Fibroblast of peridontal ligament (primary cell): ENCODE measurements around the gene JKAMP.

Experiments
- DNase-seq: peaks from one replicate; pipeline ENCODE4 v3.0.0-alpha.2; 2010; ENCODE audit errors: extremely low read depth

Gene JKAMP

DNA sequence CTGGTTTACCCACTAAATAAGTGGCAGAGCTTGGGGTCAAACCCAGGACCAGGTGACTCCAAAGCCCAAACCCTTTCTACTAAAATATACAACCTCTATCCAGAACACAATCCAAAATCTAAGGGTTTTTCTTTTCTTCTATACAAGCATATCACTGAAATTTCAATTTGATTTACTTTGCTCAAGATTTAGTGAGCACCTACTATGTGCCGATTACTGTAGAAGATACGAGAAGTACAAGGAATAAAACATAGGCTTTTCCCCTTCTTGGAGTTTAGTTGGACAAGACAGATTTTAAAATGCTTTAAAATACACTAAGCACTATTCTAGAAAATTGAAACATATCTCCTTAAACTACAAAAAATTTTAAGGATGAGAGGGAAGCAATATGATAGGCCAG is 2.9 kb upstream of the JKAMP start:
- DNase-seq: no peak

- peak; percentile 97 for DNase-seq
Observed at GRCh38 chr14:59481871-59482540, 2.3 kb upstream of the JKAMP start.

DNA sequence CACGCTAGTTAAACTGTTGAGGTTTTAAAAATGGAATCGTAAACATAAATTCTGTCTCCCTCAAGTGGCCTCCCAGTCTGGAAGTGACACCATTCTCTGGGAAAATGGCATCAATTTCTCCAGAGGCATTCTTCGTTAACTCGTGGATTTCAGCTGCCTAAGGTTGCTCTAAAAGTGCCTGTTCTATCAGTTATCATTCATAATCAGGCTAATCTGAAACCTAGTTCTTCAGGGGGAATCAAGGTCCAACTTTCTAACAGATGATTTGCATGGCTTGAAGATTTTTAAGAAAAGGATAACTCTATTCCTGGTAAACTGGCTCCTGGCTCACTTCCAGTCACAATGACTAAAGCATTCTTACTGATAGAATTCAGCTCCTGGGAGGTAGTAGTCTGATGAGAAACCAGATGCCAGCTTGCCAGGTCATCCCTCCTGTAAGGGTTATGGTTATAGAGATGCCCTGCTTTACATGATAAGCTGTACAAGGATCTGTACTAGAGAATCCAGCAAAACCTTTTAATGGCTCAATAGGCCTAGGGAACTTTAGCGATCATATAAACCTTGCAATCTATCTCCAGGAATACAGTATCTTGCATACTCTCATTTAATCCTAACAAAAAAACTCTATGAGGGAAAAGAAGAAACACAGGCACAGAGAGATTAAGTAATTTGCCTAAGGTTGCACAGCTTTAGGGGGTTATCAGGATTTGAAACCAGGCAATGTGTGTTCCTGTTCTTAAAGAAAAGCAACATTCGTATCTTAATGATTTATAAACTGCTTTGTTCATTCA is 1.6 kb upstream of the JKAMP start:
- DNase-seq: peak; percentile 94

GRCh38 chr14:59483363-59483762 is 954 bp upstream of the JKAMP start:
- DNase-seq: peak; percentile 68

- peak; percentile 51 for DNase-seq
Observed at GRCh38 chr14:59484639-59485175, 390 bp downstream of the JKAMP start.

DNA sequence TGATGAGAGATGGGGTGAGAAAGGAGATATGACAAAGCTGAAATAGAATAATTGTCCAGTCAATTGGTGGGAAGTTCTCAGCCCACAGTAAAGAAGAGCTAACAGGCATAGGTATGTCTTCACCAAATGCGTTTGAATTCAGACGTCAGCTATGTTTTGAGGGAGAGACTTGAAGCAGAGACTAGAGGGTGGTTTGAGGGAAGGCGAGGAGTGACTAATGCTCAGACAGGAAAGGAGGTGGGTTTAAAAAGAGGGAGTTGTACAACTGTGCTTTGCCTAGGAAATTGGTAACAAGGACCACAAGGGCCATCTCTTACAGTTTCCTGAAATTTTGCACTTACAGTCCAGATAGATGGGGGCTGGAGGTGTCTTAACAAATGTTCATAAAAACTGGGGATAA is 6.4 kb downstream of the JKAMP start:
- DNase-seq: no peak

DNA sequence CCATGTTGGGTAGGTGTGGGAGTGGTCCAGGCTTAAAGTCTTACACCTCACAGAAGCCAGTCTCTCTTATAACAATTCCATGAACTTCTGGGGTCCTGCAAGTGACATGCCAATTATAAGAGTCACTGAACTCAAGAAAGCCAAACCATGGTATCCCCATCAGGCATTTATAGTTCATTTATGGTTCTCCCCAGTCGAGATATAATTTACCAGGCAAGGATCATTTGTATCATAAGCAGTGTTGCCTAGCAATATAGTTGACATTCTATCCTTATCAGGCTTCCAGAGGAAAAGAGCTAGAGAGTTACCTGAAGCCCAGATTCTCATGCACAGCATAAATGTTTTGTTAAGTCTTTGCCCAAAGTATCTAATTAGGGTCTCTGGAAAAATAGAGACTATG is 8.1 kb downstream of the JKAMP start:
- DNase-seq: no peak

DNA sequence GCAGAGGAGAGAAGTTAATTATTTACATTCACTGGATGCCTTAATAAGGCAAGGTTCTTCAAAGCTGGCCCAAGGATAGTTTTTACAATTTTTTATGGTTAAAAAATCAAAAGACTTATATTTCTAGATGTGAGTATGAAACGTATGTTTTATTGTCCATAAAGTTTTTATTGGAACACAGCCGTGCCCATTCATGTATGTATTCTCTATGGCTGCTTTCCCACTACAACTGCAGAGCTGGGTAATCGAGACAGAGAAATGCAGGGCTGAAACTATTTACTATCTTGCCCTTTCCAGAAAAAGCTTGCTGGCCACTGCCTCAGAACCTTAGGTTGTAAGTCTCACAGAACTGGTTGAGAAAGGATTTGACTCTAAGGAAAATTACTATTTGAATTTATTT is 16.4 kb downstream of the JKAMP start:
- no peak for DNase-seq

DNA sequence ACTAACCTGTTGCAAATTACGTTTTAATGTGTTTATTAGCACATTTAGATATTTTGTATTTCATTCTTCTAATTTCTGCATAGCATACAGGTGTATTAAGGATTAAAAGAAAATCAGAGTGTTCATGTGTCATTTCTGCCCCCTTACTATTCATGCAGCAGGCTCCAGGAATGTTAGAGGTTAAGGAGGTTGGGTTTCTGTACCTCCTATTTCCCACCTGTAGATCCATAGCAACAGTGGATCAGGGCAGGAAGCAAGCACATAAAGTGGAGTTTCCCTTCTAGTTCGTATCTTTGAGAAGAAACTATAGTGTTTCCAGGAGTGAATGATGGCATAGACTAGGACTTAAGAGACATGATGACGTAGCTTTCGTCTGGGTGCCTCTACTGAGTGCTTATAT is 18.9 kb downstream of the JKAMP start:
- DNase-seq: no peak

GRCh38 chr14:59507063-59507751 is 22.9 kb downstream of the JKAMP start:
- peak; percentile 48 for DNase-seq

GRCh38 chr14:59507752-59508103 is 23.4 kb downstream of the JKAMP start:
- DNase-seq: no peak

GRCh38 chr14:59509101-59509500 is 24.8 kb downstream of the JKAMP start:
- DNase-seq: no peak

- no peak for DNase-seq
Observed at GRCh38 chr14:59510001-59510400, 25.7 kb downstream of the JKAMP start.

DNA sequence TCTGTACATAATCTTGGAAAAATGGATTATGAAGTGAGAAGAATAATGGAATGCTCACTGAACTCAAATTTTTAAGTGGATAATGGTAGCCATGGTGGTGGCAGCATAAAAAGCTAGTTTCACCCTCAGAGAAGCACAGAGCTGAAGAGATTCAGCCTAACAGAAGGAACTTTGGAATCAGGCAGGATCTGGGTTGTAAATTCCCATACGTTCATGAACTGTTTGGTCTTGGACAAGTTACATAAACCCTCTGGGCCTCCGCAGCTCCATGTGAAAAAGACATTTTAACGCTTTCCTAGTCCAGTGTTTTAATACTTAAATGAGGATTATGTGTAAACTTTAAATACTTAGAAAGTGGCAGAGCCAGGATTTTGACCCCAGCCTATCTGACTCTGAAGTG is 26.6 kb downstream of the JKAMP start:
- DNase-seq: no peak

DNA sequence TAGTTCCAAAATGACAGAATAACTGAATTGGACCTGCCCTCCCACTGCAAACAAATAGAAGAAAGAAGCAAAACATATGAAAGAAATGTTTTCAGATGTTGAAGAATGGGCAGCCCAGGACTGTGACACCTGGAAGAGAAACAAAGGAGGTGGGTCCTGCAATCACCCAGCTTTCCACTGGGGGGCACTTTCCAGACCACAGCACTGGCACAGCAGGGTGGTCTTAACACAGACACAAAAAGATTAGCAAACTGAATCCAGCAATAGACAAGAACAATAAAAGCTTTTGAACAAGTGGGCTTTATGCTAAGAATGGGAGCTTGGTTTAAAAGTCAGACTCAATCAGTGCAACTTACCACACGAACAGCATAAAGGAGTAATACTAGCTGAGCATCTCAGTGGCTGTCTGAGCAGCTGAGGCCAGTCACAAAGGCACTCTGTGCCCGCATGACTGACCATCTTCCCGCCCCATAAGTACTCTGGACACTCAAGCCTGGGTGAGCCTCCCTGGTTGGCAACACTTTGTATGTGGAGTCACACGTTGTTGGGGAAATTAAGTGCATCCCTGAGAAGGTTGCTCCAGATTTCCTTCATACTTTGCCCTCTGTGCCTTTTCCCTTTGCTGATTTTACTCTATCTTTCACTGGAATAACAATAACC is 27.7 kb downstream of the JKAMP start:
- no peak for DNase-seq

DNA sequence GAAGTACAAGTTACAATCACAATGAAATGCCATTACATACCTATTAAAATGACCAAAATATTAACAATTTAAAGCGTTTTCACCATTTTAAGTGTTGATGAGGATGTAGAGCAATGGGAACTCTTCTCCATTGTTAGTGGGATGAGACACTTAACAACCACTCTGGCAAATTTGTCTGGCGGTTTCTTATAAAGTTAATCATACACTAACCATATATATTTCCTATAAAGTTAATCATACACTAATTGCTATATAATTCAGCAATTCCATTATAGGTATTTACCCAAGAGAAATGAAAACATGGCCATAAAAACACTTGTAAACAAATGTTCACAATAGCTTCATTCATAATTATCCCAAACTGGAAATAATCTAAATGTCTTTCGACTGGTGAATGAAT is 35.9 kb downstream of the JKAMP start:
- DNase-seq: no peak

DNA sequence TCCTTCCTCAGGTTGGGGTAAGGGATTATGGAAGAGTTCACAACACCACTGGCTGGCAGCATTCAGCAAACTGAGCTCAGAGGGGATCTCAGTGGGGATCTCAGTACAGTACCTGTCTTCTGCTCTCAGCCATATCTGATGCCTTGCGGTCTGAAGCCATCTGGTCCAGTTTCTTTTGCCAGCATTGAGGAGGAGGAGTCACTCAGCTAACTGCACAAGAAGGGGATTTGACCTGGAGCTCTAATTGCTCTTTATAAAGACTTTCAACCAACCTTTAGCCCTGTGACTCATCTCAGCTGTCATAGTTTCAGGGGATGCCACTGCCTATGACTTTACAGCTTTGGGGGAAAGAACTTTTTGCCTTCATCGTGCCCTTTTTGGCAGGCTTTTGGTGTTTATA is 44.9 kb downstream of the JKAMP start:
- no peak for DNase-seq

- no peak for DNase-seq
Observed at GRCh38 chr14:59530349-59530748, 46.0 kb downstream of the JKAMP start.

- DNase-seq: no peak
Observed at GRCh38 chr14:59532419-59532818, 48.1 kb downstream of the JKAMP start.

- no peak for DNase-seq
Observed at GRCh38 chr14:59534361-59534987, 50.2 kb downstream of the JKAMP start.

DNA sequence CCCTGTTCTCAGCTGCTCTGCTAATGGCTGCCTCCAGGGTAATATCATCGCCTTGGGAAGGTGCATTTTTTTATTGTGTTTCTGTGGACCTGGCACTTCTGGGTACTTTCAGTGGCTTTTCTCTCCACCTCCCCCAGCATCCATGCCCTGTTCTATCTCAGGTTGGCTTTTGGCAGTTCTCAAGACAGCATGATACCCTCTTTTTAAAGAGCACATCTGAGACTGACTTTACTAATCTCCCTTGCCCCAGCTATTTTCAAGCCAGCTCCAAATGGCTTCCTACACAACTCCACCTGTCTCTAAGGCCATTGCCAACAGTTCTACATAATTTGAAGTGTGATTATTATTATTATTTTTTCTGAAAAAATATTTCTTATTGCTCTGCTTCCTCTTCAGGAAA is 53.2 kb downstream of the JKAMP start:
- no peak for DNase-seq

DNA sequence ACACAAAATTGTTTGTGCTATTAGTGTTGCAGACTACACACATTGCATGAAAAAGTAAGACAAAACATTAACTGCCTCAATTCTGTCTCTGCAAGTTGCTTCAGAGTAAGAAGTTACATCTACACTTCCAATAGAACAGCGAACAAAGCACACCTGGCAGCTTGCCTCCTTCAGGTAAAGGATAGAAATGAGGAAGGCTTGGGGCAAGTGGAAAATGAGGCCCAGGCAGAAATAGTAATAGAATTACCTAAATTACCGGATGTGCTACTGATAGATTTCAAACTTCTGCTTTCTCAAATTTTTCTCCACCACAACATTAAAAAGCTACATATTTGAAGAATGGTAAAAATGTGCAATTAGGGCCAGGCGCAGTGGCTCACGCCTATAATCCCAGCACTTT is 54.6 kb downstream of the JKAMP start:
- DNase-seq: no peak
